ENCODE results near the gene MPZL2. TPM values are rescaled to one million over a fixed set of nuclear protein-coding genes. Genes with fewer than 3 reads are reported as not detected.

MPZL2 gene
- total and polyA plus RNA-seq, 10 of the 15 experiments (the other 5 are each of a cell fraction or from before 2014, with no cell fraction given), result 0.81 to 4.8 (median 3.1) TPM

DNA sequence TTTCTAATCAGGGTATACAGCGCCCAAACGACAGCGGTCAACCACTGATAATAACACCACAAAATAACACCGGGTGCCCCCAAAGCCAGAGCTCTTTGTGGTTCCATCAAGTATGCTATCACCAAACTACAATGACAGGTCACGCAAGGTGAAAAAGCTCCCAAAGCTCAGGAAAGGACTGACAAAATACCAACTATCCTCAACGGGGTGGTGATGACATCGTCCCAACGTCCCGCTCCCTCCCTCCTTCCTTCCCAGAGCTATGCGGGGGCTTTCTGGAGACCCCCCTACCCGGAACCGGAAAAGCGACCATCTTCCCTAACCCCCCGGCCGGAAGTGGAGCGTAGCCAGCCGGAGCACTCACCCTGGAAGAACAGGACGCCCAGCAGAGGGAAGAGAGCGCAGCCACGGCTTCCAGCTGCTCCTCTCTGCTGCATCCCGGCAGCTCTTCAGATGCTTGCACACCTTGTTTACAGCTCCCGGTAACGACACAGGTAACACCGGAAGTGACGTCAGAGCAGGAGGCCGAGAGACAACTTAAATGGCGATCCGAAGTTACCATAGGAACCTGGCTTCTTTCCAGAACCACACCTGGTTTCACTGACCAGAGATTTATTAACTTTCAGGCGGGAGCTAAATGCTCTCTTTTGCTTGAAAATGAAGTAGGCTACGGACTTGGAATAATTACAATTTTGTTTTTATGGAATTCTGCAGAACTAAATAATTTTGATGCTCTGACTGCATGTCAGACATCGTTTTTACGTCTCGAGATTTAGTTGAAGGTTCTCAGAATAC, 12.0 kb downstream of the MPZL2 start, which contains the start of gene MPZL3 (continued):
- TF ChIP-seq, protein P1, sequence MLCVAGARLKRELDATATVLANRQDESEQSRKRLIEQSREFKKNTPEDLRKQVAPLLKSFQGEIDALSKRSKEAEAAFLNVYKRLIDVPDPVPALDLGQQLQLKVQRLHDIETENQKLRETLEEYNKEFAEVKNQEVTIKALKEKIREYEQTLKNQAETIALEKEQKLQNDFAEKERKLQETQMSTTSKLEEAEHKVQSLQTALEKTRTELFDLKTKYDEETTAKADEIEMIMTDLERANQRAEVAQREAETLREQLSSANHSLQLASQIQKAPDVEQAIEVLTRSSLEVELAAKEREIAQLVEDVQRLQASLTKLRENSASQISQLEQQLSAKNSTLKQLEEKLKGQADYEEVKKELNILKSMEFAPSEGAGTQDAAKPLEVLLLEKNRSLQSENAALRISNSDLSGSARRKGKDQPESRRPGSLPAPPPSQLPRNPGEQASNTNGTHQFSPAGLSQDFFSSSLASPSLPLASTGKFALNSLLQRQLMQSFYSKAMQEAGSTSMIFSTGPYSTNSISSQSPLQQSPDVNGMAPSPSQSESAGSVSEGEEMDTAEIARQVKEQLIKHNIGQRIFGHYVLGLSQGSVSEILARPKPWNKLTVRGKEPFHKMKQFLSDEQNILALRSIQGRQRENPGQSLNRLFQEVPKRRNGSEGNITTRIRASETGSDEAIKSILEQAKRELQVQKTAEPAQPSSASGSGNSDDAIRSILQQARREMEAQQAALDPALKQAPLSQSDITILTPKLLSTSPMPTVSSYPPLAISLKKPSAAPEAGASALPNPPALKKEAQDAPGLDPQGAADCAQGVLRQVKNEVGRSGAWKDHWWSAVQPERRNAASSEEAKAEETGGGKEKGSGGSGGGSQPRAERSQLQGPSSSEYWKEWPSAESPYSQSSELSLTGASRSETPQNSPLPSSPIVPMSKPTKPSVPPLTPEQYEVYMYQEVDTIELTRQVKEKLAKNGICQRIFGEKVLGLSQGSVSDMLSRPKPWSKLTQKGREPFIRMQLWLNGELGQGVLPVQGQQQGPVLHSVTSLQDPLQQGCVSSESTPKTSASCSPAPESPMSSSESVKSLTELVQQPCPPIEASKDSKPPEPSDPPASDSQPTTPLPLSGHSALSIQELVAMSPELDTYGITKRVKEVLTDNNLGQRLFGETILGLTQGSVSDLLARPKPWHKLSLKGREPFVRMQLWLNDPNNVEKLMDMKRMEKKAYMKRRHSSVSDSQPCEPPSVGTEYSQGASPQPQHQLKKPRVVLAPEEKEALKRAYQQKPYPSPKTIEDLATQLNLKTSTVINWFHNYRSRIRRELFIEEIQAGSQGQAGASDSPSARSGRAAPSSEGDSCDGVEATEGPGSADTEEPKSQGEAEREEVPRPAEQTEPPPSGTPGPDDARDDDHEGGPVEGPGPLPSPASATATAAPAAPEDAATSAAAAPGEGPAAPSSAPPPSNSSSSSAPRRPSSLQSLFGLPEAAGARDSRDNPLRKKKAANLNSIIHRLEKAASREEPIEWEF (IDR thresholded peaks at IDR 0.05; ENCODE audit: insufficient replicate concordance, low read depth, low read length), result no peak
- TF ChIP-seq SIN3A (IDR thresholded peaks at IDR 0.05; ENCODE audit: low read depth, low read length), result peak; percentile 20; the same call in 1 of the 2 replicates
- no peak for TF ChIP-seq MYB (IDR thresholded peaks at IDR 0.05; ENCODE audit: borderline replicate concordance, low read depth, low read length)
- TF ChIP-seq BMI1 (IDR thresholded peaks at IDR 0.05; ENCODE audit: borderline replicate concordance), result peak; percentile 96

DNA sequence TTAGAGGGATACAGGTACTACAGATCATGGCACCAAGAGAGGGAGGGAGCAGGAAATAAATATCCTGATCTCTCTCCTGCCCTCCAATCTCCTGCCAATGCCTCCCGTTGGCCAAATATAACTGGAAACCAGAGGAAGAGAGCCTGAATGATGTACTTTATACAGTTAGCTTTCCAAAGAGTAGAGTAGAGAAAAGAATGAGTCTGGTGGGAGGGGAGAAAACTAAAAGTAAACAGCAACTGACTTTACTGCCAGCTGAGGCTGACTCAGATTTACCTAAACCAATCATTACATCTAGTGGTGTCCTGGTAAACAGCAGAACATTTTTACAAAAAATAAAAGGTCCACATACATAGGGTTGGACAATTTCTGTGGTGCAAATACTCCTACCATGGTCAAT, 17.1 kb downstream of the MPZL2 start:
- H3K79me2 ChIP-seq (ENCODE audit: control insufficient read depth, insufficient read depth, low read length), result no peaks in the 10 kb centered on the region; the same call in 1 of the 2 replicates
- no peak overlapping the region for H3K4me3 ChIP-seq
- ChIA-PET SMC1A (ENCODE audit: uncharacterized antibody, unreplicated experiment) (interaction anchor here (0.8 to 6.9 kb wide), 7 partner anchors 16 to 76 kb away, joined by 3 to 42 read pairs (median 4); partner anchors contain the start of gene JAML), POLR2A (interaction anchor here (0.6 to 1.2 kb wide), 4 partner anchors 22 to 99 kb away, joined by 3 to 5 read pairs (median 4); partner anchors contain the start of gene JAML), RAD21 (ENCODE audit: unreplicated experiment) (interaction anchor here (1.5 to 3.5 kb wide), 2 partner anchors 33 to 48 kb away, joined by 9 to 16 read pairs; no protein-coding TSS in a partner anchor), CTCF (interaction anchor here (0.6 to 2.9 kb wide), 3 partner anchors 17 to 48 kb away, joined by 4 to 19 read pairs (median 5); no protein-coding TSS in a partner anchor)
- no peaks in the 10 kb centered on the region; the same call in 2 of the 3 replicates for H3K9me3 ChIP-seq (replicated peaks; ENCODE audit: control insufficient read depth, insufficient read depth, low read length)
- no peak for DNase-seq (ENCODE audit: low read depth, low spot score)
- intact Hi-C loops (cut with micrococcal nuclease; ENCODE audit: unreplicated experiment), result no loop called here
- WGBS (ENCODE audit: insufficient coverage, insufficient replicate concordance, low lambda C conversion rate, missing lambda C conversion rate), result 92% methylated on average over 1 of the region's 1 CpG
- H2AFZ ChIP-seq (ENCODE audit: control insufficient read depth, low read depth, low read length), result no peak overlapping the region
- H3K36me3 ChIP-seq (ENCODE audit: control insufficient read depth in 2 of 2, insufficient read depth in 2 of 2, low read length in 1 of 2), result no peaks in the 10 kb centered on the region
- in situ Hi-C loops (cut with MboI), result no loop called here
- BruUV-seq (replicated peaks), result no TSS peak
- H3K27ac ChIP-seq (ENCODE audit: control insufficient read depth, insufficient read depth), result no peak overlapping the region
- H3K9ac ChIP-seq (ENCODE audit: control insufficient read depth, insufficient read depth, low read length), result no peak overlapping the region
- ATAC-seq, result peak; percentile 2; the same call in 1 of the 3 replicates
- H3K4me2 ChIP-seq (ENCODE audit: control insufficient read depth, insufficient read depth), result no peak overlapping the region
- no peaks in the 10 kb centered on the region for H4K20me1 ChIP-seq (ENCODE audit: control insufficient read depth, insufficient read depth)
- no peak for FAIRE-seq
- TF ChIP-seq, protein P2, sequence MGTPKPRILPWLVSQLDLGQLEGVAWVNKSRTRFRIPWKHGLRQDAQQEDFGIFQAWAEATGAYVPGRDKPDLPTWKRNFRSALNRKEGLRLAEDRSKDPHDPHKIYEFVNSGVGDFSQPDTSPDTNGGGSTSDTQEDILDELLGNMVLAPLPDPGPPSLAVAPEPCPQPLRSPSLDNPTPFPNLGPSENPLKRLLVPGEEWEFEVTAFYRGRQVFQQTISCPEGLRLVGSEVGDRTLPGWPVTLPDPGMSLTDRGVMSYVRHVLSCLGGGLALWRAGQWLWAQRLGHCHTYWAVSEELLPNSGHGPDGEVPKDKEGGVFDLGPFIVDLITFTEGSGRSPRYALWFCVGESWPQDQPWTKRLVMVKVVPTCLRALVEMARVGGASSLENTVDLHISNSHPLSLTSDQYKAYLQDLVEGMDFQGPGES (IDR thresholded peaks at IDR 0.05), result no peak
- TF ChIP-seq, protein P3, sequence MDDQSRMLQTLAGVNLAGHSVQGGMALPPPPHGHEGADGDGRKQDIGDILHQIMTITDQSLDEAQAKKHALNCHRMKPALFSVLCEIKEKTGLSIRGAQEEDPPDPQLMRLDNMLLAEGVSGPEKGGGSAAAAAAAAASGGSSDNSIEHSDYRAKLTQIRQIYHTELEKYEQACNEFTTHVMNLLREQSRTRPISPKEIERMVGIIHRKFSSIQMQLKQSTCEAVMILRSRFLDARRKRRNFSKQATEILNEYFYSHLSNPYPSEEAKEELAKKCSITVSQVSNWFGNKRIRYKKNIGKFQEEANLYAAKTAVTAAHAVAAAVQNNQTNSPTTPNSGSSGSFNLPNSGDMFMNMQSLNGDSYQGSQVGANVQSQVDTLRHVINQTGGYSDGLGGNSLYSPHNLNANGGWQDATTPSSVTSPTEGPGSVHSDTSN (IDR thresholded peaks at IDR 0.05; ENCODE audit: insufficient replicate concordance, low read depth, low read length), result no peak
- TF ChIP-seq POU2F2 (IDR thresholded peaks at IDR 0.05; ENCODE audit: borderline replicate concordance, low read depth, low read length) (no peak), EGR1 (IDR thresholded peaks at IDR 0.05; ENCODE audit: borderline replicate concordance in 1 of 2, low read depth in 2 of 2, low read length in 2 of 2) (no peak), RAD21 (IDR thresholded peaks at IDR 0.05; ENCODE audit: insufficient read depth, low read depth, low read length) (0 out of 2 replicates have a peak, but pooled peaks have one; percentile 11)
- H3K27me3 ChIP-seq (replicated peaks in 1 of 2; ENCODE audit: control insufficient read depth in 2 of 2, insufficient read depth in 2 of 2, low read length in 1 of 2), result no peaks in the 10 kb centered on the region
- peaks cover 7% of the 10 kb centered on the region; the same call in 1 of the 2 replicates for H3K4me1 ChIP-seq (ENCODE audit: control insufficient read depth, insufficient read depth, low read length)

All from GM12878 (cell line).